A673 (cell line): ENCODE measurements around the gene PRMT9. TPM values are rescaled to one million over a fixed set of nuclear protein-coding genes. Genes with fewer than 3 reads are reported as not detected.

Experiments
- BruUV-seq: library from RNA; stranded (reverse); fragments of 400-500 nt; replicated peaks from 2 replicates; lab custom pipeline; 2021; lab: Mats Ljungman, UMichigan
- CTCF ChIA-PET: fragments of 300-600 bp; sonication (Branson Sonifier 250); formaldehyde crosslinking; loops from one replicate; lab custom pipeline; 2022; ENCODE audit warnings: antibody characterized with exemption; lab: Charles Lee
- POLR2A ChIA-PET: fragments of 300-600 bp; sonication (Branson Sonifier 250); formaldehyde crosslinking; loops from one replicate; lab custom pipeline; 2022; ENCODE audit warnings: antibody characterized with exemption; ENCODE audit not compliant: low non-redundant PET; lab: Charles Lee
- DNase-seq: peaks from one replicate; pipeline ENCODE4 v3.0.0-alpha.2; 2015; ENCODE audit warnings: low spot score
- H3K27ac ChIP-seq: fragments of 200-600 bp; sonication (generic); 2 replicates; pipeline ENCODE4 v1.5.1; 2016; ENCODE audit warnings: mixed run types, low read depth, mild to moderate bottlenecking, mixed read lengths, antibody characterized with exemption, low read length; ENCODE audit not compliant: poor library complexity, severe bottlenecking
- H3K27me3 ChIP-seq: fragments of 200-600 bp; sonication (generic); replicated peaks from 2 replicates; pipeline ENCODE4 v1.6.1; 2017; ENCODE audit warnings: mixed run types, low read depth, mild to moderate bottlenecking, mixed read lengths, antibody characterized with exemption, low read length; ENCODE audit not compliant: insufficient read depth, poor library complexity
- H3K36me3 ChIP-seq: fragments of 200-600 bp; sonication (generic); 2 replicates; pipeline ENCODE4 v1.6.1; 2016; ENCODE audit warnings: mixed run types, mild to moderate bottlenecking, mixed read lengths, antibody characterized with exemption, low read length; ENCODE audit not compliant: insufficient read depth, poor library complexity, severe bottlenecking
- H3K4me1 ChIP-seq: fragments of 200-600 bp; sonication (generic); 2 replicates; pipeline ENCODE4 v1.6.1; 2017; ENCODE audit warnings: mixed run types, mild to moderate bottlenecking, mixed read lengths, antibody characterized with exemption, low read length; ENCODE audit not compliant: insufficient read depth, poor library complexity, severe bottlenecking
- H3K4me3 ChIP-seq: fragments of 200-600 bp; sonication (generic); 2 replicates; pipeline ENCODE4 v1.5.1; 2016; ENCODE audit warnings: low read depth, mixed run types, mild to moderate bottlenecking, mixed read lengths, low read length; ENCODE audit not compliant: poor library complexity, severe bottlenecking
- H3K9me3 ChIP-seq: fragments of 200-600 bp; sonication (generic); 2 replicates; pipeline ENCODE4 v1.6.1; 2016; ENCODE audit warnings: mixed run types, low read depth, mild to moderate bottlenecking, mixed read lengths, antibody characterized with exemption, low read length; ENCODE audit not compliant: poor library complexity, severe bottlenecking
- EZH2 ChIP-seq: fragments of 200-600 bp; sonication (generic); IDR thresholded peaks from 2 replicates; pipeline ENCODE4 v1.6.1; 2017; ENCODE audit warnings: borderline replicate concordance, low read depth, mild to moderate bottlenecking, mixed read lengths, antibody characterized with exemption, low read length; ENCODE audit not compliant: poor library complexity, severe bottlenecking
- intact Hi-C: fragments of 100-400 bp; cut with micrococcal nuclease; formaldehyde crosslinking; loops from one replicate; pipeline ENCODE4 v1.10.0; 2022; ENCODE audit not compliant: unreplicated experiment
- total RNA-seq: library from RNA; stranded (reverse); gene quantifications from 2 replicates; pipeline ENCODE4 v1.2.3, GENCODE V29; 2021
- TF ChIP-seq, protein P1 (sequence below): fragments of 300-800, 200-600 bp; sonication (generic); conservative IDR thresholded peaks from 2 replicates; pipeline ENCODE4 v1.5.1; 2017; ENCODE audit warnings: low read depth, mild to moderate bottlenecking, antibody characterized with exemption, low read length, moderate library complexity, mixed read lengths

The PRMT9 gene
- total RNA-seq, 1 experiment from 2014 or later, result 11.2 TPM

DNA sequence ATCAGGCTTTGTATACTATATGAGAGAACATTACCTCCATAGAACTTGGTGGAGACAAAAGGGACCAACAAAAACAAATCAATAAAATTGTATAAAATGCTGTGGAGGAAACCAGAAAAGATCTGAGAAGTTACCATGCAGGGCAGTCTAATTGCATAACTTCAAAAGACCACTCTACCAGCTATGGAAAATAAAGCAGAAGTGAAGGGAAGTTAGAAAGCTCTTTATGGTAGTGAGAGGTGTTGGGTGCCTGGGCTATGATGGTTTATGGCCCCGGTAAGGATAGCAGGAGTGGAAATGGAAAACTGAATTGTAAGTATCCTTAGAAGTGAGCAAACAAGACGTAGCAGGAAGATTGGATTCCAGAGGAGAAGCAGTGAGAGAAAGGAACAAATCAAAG is 63.6 kb downstream of the PRMT9 start:
- H3K36me3 ChIP-seq, result peaks cover 23% of the 10 kb centered on the region
- no peaks in the 10 kb centered on the region for H3K9me3 ChIP-seq
- ChIA-PET CTCF (no interaction called here), POLR2A (no interaction called here)
- TF ChIP-seq, protein P1, sequence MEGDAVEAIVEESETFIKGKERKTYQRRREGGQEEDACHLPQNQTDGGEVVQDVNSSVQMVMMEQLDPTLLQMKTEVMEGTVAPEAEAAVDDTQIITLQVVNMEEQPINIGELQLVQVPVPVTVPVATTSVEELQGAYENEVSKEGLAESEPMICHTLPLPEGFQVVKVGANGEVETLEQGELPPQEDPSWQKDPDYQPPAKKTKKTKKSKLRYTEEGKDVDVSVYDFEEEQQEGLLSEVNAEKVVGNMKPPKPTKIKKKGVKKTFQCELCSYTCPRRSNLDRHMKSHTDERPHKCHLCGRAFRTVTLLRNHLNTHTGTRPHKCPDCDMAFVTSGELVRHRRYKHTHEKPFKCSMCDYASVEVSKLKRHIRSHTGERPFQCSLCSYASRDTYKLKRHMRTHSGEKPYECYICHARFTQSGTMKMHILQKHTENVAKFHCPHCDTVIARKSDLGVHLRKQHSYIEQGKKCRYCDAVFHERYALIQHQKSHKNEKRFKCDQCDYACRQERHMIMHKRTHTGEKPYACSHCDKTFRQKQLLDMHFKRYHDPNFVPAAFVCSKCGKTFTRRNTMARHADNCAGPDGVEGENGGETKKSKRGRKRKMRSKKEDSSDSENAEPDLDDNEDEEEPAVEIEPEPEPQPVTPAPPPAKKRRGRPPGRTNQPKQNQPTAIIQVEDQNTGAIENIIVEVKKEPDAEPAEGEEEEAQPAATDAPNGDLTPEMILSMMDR, result no peak
- TF ChIP-seq EZH2, result no peak
- DNase-seq, result no peak
- H3K4me1 ChIP-seq, result peaks cover 7% of the 10 kb centered on the region
- intact Hi-C loops, result no loop called here
- BruUV-seq, result TSS peak; percentile 10
- H3K4me3 ChIP-seq, result no peak overlapping the region
- H3K27ac ChIP-seq, result no peak overlapping the region
- H3K27me3 ChIP-seq, result no peaks in the 10 kb centered on the region

DNA sequence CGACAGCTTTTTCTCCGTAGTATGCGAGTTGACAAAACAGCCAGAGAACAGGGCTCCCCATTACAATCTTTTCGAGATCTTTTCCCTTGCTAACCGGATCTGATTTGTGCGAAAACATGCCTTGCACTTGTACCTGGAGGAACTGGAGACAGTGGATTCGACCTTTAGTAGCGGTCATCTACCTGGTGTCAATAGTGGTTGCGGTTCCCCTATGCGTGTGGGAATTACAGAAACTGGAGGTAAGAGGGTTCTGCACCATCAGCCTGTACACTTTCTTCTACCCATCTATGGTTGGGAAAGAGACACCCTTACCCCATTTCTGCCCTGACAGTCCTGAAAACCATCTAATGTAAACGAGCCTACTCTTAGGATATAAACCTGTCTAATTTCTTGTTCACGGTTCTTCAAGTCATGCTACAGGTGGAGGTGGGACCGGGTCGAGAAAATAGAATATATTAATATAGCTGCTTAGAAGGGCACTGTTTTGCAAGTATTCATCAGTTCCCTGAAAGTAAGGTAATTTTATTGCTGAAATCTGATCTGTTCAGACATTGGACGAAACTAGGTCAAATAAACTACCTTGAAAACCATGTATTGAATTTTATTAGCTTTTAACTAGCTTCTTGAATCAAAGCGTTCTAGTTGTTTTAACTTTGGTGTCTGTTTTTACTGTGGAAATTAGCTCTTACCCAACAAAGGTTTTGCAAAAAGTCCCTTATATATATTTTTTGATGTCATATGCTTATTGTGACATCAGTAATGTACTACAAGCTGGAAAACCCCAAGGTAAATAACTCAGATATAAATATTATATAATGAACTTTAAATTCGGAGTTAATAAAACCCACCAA is 65.9 kb downstream of the PRMT9 start:
- no peaks in the 10 kb centered on the region for H3K27me3 ChIP-seq
- no TSS peak for BruUV-seq
- H3K4me1 ChIP-seq, result peaks cover 7% of the 10 kb centered on the region
- POLR2A ChIA-PET, result no interaction called here
- intact Hi-C loops, result no loop called here
- TF ChIP-seq EZH2, result no peak
- TF ChIP-seq, protein P1, result no peak
- DNase-seq, result no peak
- CTCF ChIA-PET, result interaction anchor here (1.9 kb wide), 1 partner anchor 249 kb away, joined by 9 read pairs; no protein-coding TSS in a partner anchor
- H3K27ac ChIP-seq, result peak overlapping the region; percentile 79
- no peaks in the 10 kb centered on the region for H3K9me3 ChIP-seq
- H3K4me3 ChIP-seq, result peak overlapping the region; percentile 87
- peaks cover 5% of the 10 kb centered on the region for H3K36me3 ChIP-seq

DNA sequence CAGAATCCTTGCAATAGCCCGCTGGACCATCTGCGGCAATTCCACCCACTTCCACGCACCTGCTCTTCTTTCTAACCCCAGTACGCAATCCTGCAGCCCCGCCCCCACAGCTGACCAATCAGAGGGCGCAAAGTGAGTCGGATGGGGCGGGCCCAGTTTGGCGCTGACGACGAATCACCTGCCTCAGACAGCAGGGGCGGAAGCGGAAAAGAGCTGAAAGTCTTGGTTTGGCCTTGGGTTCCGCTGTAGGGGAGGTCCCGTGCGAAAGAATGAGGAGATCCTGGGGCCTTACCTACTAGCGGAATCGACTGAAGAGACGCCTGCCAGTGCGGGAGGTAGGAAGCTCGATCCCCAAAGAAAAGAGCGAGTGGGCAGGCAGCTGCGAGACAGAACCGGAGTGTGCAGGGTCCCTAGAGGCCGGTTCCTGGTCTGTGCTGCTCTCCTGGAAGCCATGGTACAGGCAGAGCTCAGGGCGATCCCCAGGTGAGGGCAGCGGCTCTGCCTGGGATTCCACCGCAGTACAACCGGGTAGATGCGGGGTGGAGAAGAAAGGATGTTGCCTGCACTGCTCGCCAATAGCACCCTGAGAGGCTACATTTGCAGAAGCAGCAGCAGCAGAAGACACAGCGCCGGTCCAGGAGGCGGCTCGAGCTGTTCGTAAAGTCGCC is 66.7 kb downstream of the PRMT9 start, which contains the start of gene TMEM184C:
TMEM184C (plus strand) TSS at position 225 of the 668 bp plus-strand sequence. CDS start 560 bp downstream, outside the sequence.
- no peak for TF ChIP-seq EZH2
- TF ChIP-seq, protein P1, result no peak
- Histone ChIP-seq H3K4me3 (peak within 1 kb of the TSS; percentile 87), H3K27me3 (no peaks in the 10 kb centered on the region), H3K4me1 (peaks cover 7% of the 10 kb centered on the region), H3K27ac (peak within 1 kb of the TSS; percentile 79), H3K9me3 (no peaks in the 10 kb centered on the region), H3K36me3 (no peaks in the 10 kb centered on the region)
- DNase-seq, result peak; percentile 99
- ChIA-PET CTCF (interaction anchor here (1.9 kb wide), 1 partner anchor 250 kb away, joined by 9 read pairs; no protein-coding TSS in a partner anchor), POLR2A (interaction anchor here (0.5 to 0.7 kb wide), 3 partner anchors 18 to 76 kb away, joined by 3 to 8 read pairs (median 3); partner anchors contain the start of gene PRMT9)
- intact Hi-C loops, result no loop called here
- TSS peak; percentile 74 for BruUV-seq
